HepG2 (cell line): ENCODE data around the gene SBNO2. TPM values are rescaled to one million over a fixed set of nuclear protein-coding genes. Genes with fewer than 3 reads are reported as not detected.

Source experiments
- JDP2 ChIP-seq: sonication (generic); formaldehyde crosslinking; IDR thresholded peaks from 2 replicates; pipeline ENCODE4 v1.8.1; 2022; ENCODE audit warnings: missing genetic modification reagents, borderline replicate concordance
- NR2C2 ChIP-seq: sonication (generic); formaldehyde crosslinking; IDR thresholded peaks from 2 replicates; pipeline ENCODE4 v1.4.0; 2020; ENCODE audit warnings: missing genetic modification reagents, mild to moderate bottlenecking, moderate library complexity, borderline replicate concordance
- NR2F1 ChIP-seq, 2 experiments: fragments of 450-650 bp in 1 of 2; formaldehyde crosslinking in 1 of 2; IDR thresholded peaks; 2 replicates each; pipeline versions ENCODE4 v1.5.0 to v1.6.1; 2016 to 2020; ENCODE audit warnings: mild to moderate bottlenecking in 1 of 2, missing compliant biosample characterization in 1 of 2, missing genetic modification reagents in 1 of 2, moderate library complexity in 1 of 2
- POLR2A ChIP-seq, 2 experiments: IDR thresholded peaks; 2 replicates each; pipeline ENCODE4 v1.6.1; 2011; ENCODE audit warnings: low read depth in 2 of 2, low read length in 2 of 2, mild to moderate bottlenecking in 1 of 2, moderate library complexity in 1 of 2; ENCODE audit not compliant: insufficient read depth in 1 of 2
- RBAK ChIP-seq: sonication (generic); formaldehyde crosslinking; IDR thresholded peaks from 2 replicates; pipeline ENCODE4 v1.5.1; 2020; ENCODE audit warnings: mild to moderate bottlenecking, missing genetic modification reagents
- RCOR2 ChIP-seq: IDR thresholded peaks from 2 replicates; pipeline ENCODE4 v1.6.1; 2016; ENCODE audit warnings: missing biosample characterization, missing genetic modification reagents
- SIX1 ChIP-seq: sonication (generic); formaldehyde crosslinking; IDR thresholded peaks from 2 replicates; pipeline ENCODE4 v1.4.0; 2020; ENCODE audit warnings: missing genetic modification reagents, borderline replicate concordance
- TCF12 ChIP-seq, 2 experiments: fragments of 450-650 bp in 1 of 2; sonication (generic) in 1 of 2; formaldehyde crosslinking in 1 of 2; IDR thresholded peaks; 2 replicates each; pipeline versions ENCODE4 v1.6.1 to v1.8.0; 2017 to 2022; ENCODE audit warnings: antibody characterized with exemption in 1 of 2, mild to moderate bottlenecking in 1 of 2, missing genetic modification reagents in 1 of 2, moderate library complexity in 1 of 2
- TCF7 ChIP-seq: sonication (generic); IDR thresholded peaks from 2 replicates; pipeline ENCODE4 v1.6.1; 2016; ENCODE audit warnings: antibody characterized with exemption, low read depth
- ZBTB38 ChIP-seq: sonication (generic); formaldehyde crosslinking; IDR thresholded peaks from 2 replicates; pipeline ENCODE4 v1.5.1; 2020; ENCODE audit warnings: mild to moderate bottlenecking, missing genetic modification reagents
- ZNF230 ChIP-seq: sonication (generic); formaldehyde crosslinking; IDR thresholded peaks from 2 replicates; pipeline ENCODE4 v1.4.0; 2020; ENCODE audit warnings: mild to moderate bottlenecking, missing genetic modification reagents
- polyA plus RNA-seq, 8 experiments: library from polyadenylated mRNA; depleted of rRNA in 3 of 8; stranded (reverse) in 7 of 8; unstranded in 1 of 8; fragments of >200 nt; fragmentation: Illumina TruSeq in 4 of 8; extraction: Trizol in 4 of 8; gene quantifications; 2 replicates each; pipeline versions ENCODE4 v1.2.1 to v1.2.3, GENCODE V29; 2011 to 2016; ENCODE audit warnings: low read depth in 4 of 8, missing spikeins in 1 of 8, mixed read lengths in 1 of 8; ENCODE audit not compliant: insufficient read depth in 1 of 8
- total RNA-seq, 5 experiments: library from RNA; depleted of rRNA; stranded (reverse); fragments of >200 nt; fragmentation: Illumina TruSeq; extraction: Trizol; gene quantifications; 2 replicates each; pipeline ENCODE4 v1.2.3, GENCODE V29; 2016; ENCODE audit warnings: low read depth in 1 of 5
- TF ChIP-seq, protein P1 (sequence below): sonication (generic); formaldehyde crosslinking; IDR thresholded peaks from 2 replicates; pipeline ENCODE4 v1.8.1; 2022; ENCODE audit warnings: low read depth, mild to moderate bottlenecking, missing genetic modification reagents
- TF ChIP-seq, protein P2 (sequence below): IDR thresholded peaks from 2 replicates; pipeline ENCODE4 v1.6.1; 2016; ENCODE audit warnings: missing biosample characterization, missing genetic modification reagents, low read depth
- TF ChIP-seq, protein P3 (sequence below): IDR thresholded peaks from 2 replicates; pipeline ENCODE4 v1.6.1; 2016
- TF ChIP-seq, protein P4 (sequence below): sonication (generic); formaldehyde crosslinking; IDR thresholded peaks from 2 replicates; pipeline ENCODE4 v1.4.0; 2020; ENCODE audit warnings: missing genetic modification reagents, borderline replicate concordance

The SBNO2 gene
- total and polyA plus RNA-seq, 2 of the 13 experiments (the other 11 are each of a cell fraction or from before 2014, with no cell fraction given), result 8.6 to 10.4 TPM

DNA sequence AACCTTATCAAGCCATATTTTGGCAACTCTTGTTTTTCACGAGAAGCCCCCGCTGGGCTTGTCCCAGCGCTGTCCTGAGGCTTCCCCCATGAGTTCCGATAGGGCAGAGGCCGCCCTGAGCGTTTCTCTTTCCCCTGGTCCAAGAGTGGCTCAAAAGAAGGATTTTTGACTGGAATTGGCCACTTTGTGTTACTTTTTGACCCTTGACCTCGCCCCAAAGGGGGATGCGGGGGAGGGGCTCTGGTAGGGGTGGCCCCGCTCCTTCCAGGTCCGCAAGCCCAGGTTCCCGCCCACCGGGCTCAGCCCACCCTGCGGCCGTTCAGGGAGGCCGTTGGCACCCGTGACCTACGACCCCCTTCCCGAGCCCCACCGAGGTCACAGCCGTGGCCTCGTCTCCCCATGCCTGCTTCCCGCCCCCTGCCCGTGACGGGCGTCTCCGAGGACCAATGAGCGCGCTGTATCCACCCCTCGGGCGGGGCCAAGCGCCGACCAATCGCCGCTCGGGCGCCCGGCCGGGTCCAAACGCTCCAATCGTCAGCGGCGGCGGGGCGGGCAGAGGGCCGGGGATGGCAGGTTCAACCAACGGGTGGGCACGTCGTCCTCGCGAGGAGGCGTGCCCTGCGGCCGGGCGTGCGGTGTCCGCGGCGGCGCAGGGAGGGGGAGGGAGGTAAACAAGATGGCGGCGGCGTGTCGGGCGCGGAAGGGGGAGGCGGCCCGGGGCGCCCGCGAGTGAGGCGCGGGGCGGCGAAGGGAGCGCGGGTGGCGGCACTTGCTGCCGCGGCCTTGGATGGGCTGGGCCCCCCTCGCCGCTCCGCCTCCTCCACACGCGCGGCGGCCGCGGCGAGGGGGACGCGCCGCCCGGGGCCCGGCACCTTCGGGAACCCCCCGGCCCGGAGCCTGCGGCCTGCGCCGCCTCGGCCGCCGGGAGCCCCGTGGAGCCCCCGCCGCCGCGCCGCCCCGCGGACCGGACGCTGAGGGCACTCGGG lies 31.3 kb upstream of the SBNO2 start, which contains the start of gene STK11 (continued):
- TF ChIP-seq NR2C2 (CRISPR knock-in tag) (peak; percentile 98), TCF12 (IDR thresholded peaks at IDR 0.05) (no peak), TCF12 (CRISPR knock-in tag; IDR thresholded peaks at IDR 0.05) (peak; percentile 81; the same call in 1 of the 2 replicates), RBAK (CRISPR knock-in tag) (no peak), JDP2 (no peak), SIX1 (CRISPR knock-in tag) (no peak), ZBTB38 (no peak; the same call in 1 of the 2 replicates), NR2F1 (CRISPR knock-in tag; IDR thresholded peaks at IDR 0.05) (peak; percentile 89 to 97), TCF7 (no peak), RCOR2 (no peak), POLR2A (IDR thresholded peaks at IDR 0.05; ENCODE audit: insufficient read depth in 1 of 2, low read depth in 2 of 2, low read length in 2 of 2) (peak; percentile 24 to 56; a peak in 1 of 4 replicates), ZNF230 (CRISPR knock-in tag) (no peak)
- TF ChIP-seq, protein P1, sequence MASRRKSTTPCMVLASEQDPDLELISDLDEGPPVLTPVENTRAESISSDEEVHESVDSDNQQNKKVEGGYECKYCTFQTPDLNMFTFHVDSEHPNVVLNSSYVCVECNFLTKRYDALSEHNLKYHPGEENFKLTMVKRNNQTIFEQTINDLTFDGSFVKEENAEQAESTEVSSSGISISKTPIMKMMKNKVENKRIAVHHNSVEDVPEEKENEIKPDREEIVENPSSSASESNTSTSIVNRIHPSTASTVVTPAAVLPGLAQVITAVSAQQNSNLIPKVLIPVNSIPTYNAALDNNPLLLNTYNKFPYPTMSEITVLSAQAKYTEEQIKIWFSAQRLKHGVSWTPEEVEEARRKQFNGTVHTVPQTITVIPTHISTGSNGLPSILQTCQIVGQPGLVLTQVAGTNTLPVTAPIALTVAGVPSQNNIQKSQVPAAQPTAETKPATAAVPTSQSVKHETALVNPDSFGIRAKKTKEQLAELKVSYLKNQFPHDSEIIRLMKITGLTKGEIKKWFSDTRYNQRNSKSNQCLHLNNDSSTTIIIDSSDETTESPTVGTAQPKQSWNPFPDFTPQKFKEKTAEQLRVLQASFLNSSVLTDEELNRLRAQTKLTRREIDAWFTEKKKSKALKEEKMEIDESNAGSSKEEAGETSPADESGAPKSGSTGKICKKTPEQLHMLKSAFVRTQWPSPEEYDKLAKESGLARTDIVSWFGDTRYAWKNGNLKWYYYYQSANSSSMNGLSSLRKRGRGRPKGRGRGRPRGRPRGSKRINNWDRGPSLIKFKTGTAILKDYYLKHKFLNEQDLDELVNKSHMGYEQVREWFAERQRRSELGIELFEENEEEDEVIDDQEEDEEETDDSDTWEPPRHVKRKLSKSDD (CRISPR knock-in tag), result peak; percentile 33; the same call in 1 of the 2 replicates
- TF ChIP-seq, protein P2, sequence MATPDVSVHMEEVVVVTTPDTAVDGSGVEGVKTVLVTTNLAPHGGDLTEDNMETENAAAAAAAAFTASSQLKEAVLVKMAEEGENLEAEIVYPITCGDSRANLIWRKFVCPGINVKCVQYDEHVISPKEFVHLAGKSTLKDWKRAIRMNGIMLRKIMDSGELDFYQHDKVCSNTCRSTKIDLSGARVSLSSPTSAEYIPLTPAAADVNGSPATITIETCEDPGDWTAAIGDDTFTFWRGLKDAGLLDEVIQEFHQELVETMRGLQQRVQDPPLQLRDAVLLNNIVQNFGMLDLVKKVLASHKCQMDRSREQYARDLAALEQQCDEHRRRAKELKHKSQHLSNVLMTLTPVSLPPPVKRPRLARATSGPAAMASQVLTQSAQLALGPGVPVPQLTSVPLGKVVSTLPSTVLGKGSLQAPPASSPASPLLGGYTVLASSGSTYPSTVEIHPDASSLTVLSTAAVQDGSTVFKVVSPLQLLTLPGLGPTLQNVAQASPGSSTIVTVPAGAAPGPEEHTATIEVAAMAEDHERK (CRISPR knock-in tag), result peak; percentile 86
- TF ChIP-seq, protein P3, sequence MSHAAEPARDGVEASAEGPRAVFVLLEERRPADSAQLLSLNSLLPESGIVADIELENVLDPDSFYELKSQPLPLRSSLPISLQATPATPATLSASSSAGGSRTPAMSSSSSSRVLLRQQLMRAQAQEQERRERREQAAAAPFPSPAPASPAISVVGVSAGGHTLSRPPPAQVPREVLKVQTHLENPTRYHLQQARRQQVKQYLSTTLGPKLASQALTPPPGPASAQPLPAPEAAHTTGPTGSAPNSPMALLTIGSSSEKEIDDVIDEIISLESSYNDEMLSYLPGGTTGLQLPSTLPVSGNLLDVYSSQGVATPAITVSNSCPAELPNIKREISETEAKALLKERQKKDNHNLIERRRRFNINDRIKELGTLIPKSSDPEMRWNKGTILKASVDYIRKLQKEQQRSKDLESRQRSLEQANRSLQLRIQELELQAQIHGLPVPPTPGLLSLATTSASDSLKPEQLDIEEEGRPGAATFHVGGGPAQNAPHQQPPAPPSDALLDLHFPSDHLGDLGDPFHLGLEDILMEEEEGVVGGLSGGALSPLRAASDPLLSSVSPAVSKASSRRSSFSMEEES, result peak; percentile 73; the same call in 1 of the 2 replicates
- TF ChIP-seq, protein P4, sequence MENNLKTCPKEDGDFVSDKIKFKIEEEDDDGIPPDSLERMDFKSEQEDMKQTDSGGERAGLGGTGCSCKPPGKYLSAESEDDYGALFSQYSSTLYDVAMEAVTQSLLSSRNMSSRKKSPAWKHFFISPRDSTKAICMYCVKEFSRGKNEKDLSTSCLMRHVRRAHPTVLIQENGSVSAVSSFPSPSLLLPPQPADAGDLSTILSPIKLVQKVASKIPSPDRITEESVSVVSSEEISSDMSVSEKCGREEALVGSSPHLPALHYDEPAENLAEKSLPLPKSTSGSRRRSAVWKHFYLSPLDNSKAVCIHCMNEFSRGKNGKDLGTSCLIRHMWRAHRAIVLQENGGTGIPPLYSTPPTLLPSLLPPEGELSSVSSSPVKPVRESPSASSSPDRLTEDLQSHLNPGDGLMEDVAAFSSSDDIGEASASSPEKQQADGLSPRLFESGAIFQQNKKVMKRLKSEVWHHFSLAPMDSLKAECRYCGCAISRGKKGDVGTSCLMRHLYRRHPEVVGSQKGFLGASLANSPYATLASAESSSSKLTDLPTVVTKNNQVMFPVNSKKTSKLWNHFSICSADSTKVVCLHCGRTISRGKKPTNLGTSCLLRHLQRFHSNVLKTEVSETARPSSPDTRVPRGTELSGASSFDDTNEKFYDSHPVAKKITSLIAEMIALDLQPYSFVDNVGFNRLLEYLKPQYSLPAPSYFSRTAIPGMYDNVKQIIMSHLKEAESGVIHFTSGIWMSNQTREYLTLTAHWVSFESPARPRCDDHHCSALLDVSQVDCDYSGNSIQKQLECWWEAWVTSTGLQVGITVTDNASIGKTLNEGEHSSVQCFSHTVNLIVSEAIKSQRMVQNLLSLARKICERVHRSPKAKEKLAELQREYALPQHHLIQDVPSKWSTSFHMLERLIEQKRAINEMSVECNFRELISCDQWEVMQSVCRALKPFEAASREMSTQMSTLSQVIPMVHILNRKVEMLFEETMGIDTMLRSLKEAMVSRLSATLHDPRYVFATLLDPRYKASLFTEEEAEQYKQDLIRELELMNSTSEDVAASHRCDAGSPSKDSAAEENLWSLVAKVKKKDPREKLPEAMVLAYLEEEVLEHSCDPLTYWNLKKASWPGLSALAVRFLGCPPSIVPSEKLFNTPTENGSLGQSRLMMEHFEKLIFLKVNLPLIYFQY (CRISPR knock-in tag), result no peak
